GM12873 (cell line): ENCODE results near the gene TENM4.

ENCODE experiments used
- TF ChIP-seq, protein P1 (sequence below): IDR thresholded peaks from 2 replicates; pipeline ENCODE4 v1.5.1; 2012; ENCODE audit warnings: low read depth, mild to moderate bottlenecking, moderate library complexity, low read length, control low read depth; ENCODE audit not compliant: insufficient read depth; ENCODE audit errors: missing control alignments

TENM4 gene

GRCh38 chr11:79212741-79213190, 228.1 kb downstream of the TENM4 start:
- TF ChIP-seq, protein P1, sequence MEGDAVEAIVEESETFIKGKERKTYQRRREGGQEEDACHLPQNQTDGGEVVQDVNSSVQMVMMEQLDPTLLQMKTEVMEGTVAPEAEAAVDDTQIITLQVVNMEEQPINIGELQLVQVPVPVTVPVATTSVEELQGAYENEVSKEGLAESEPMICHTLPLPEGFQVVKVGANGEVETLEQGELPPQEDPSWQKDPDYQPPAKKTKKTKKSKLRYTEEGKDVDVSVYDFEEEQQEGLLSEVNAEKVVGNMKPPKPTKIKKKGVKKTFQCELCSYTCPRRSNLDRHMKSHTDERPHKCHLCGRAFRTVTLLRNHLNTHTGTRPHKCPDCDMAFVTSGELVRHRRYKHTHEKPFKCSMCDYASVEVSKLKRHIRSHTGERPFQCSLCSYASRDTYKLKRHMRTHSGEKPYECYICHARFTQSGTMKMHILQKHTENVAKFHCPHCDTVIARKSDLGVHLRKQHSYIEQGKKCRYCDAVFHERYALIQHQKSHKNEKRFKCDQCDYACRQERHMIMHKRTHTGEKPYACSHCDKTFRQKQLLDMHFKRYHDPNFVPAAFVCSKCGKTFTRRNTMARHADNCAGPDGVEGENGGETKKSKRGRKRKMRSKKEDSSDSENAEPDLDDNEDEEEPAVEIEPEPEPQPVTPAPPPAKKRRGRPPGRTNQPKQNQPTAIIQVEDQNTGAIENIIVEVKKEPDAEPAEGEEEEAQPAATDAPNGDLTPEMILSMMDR, result no peak

DNA sequence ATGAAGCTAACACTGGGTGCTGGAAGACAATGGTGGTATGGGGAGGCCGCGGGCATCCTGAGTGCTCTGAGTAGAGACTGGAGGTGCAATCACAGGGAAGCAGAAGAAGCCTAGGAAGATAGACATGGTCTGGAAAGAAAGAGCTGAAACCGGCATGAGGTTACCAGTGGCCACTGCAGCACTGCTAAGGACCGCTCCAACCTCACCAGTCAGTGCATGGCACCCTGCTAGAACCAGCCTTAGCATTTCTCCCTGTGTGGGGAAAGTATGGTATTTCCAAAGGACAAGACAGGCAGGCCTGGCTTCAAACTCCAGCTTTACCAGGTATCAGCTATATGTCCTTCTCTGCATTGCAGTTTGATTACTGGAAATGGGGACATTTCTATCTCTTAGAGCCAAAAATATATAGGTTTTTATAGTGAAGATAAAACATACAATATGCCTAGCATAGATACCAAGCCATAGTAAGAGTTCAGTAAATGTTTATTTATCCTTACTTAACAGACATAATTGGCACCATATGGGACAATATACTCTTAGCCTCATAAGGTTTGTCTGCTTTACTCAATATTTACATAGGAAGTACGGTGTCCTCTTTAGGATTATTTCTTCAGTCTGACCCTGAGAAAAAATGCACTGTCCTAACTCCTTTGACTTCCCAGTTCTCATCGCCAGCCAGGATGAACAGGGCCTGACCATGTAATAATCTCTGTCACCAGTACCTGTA, 231.1 kb downstream of the TENM4 start:
- TF ChIP-seq, protein P1, result no peak

GRCh38 chr11:79208126-79208525, 232.7 kb downstream of the TENM4 start:
- TF ChIP-seq, protein P1, result no peak

GRCh38 chr11:79206951-79207350, 233.9 kb downstream of the TENM4 start:
- TF ChIP-seq, protein P1, result no peak

DNA sequence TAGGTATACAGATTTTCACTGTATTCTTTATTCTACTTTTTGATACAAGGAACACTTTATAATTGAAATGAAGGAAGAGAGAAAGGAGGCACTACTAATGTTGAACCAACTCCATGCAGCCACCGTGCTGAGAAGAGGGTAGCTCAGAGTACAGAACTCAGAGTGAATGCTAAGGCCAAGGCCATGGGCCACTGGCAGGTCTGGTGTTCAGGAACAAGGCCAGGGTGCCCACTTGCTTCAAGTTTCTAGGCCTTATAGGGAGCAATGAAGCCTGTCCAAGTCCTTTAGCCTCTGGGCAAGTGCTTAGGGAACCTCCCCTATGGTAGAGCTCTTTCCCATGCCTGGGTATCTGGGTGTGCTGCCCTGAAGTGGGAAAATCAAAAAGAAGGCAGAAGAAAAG, 235.0 kb downstream of the TENM4 start:
- TF ChIP-seq, protein P1, result no peak

DNA sequence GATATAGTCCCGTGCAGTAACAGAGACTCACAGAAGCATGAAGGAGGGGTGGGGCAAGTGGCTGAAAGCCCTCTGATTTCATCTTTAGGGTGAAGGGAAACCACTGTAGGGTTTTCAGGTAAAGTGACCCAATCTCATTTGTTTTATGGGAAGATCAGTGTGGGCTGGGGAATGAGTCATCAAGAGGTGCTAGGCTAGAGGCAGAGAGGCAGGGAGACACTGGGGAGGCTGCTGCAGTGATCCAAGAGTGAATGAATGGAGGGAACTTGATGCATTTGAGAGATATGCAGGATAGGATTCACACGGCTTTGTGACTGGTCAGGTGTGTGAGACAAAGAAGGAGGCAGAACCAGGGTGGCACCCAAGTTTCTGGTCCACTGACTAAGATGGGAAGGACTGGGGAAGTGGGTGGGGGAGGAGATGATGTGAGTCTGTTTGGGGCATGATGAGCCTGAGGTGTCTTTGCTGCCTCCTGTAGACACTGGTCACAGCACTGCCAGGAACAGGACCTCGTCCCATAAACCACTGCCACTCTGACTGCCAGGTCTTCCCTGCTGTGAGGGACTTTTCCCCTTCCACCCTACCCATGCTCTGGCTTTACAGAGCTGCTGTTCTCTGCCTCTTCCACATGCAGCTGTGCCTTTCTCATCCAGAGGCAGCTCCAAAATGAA, 239.0 kb downstream of the TENM4 start:
- TF ChIP-seq, protein P1, result no peak

DNA sequence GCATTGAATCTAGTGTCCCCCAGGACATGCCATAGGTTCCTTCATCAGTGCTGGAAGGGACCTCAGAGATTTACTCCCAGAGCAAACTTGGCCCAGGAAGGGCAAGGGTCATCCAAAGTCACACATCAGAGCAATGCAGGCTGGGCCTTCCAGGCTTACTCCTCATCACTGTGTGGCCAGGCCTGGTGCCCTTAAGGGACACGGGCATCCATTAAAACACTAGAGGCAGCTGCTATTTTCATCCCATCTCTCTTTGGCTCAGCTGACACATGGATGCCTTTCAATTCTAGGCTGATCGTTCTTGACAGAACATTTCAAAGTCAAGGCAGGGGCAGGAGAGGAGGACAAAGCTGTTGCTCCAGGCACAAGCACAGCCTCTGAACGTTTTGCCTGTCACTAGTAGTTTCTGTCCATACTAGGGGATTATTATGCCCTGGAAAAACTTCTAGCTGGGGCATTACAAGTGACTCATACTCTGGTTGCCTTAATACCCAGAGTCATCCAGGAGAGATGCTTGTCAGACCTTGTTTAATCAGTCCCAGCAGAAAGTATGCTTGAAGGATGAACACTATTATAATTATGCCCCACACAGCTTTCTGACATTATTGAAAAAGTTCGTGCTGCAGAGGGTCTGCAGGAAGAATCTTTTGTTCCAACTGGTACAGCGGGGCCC, 240.3 kb downstream of the TENM4 start:
- TF ChIP-seq, protein P1, result no peak
